ENCODE measurements around the gene CYP2C18. TPM values are rescaled to one million over a fixed set of nuclear protein-coding genes. Genes with fewer than 3 reads are reported as not detected.

The CYP2C18 gene
- polyA plus RNA-seq, 1 donor (not counting 4 experiments of a cell fraction or from before 2014, with no cell fraction given) = 0.28 TPM

DNA sequence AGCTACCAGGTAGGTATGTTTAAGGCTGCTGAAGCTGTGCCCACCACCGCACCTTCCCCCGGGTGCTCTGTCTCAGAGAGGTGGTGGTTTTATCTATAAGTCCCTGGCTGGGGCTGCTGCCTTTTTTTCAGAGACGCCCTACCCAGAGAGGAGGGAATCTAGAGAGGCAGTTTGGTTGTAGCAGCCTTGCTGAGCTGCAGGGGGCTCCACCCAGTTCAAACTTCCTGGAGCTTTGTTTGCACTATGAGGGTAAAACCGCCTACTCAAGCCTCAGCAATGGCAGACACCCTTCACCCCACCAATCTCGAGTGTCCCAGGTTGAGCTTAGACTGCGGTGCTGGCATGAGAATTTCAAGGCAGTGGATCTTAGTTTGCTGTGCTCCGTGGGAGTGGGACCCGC, 43.6 kb upstream of the CYP2C18 start:
- Histone ChIP-seq H3K9me1 (ENCODE audit: control insufficient read depth, extremely low read depth, insufficient read depth, low read length) (no peaks in the 10 kb centered on the region), H3K36me3 (ENCODE audit: control insufficient read depth in 2 of 2, extremely low read depth in 1 of 2, insufficient read depth in 2 of 2, low read length in 2 of 2) (no peaks in the 10 kb centered on the region), H3K4me3 (ENCODE audit: control insufficient read depth in 2 of 3, extremely low read depth in 1 of 3, insufficient read depth in 2 of 3, low read depth in 1 of 3, low read length in 3 of 3) (no peak overlapping the region), H3K9me3 (ENCODE audit: control insufficient read depth, low read depth, low read length) (no peaks in the 10 kb centered on the region), H3K79me2 (ENCODE audit: control insufficient read depth, insufficient read depth, low read length) (no peaks in the 10 kb centered on the region), H3K27me3 (ENCODE audit: control insufficient read depth, extremely low read depth, insufficient read depth, low read length) (no peaks in the 10 kb centered on the region), H3K4me2 (ENCODE audit: control insufficient read depth, extremely low read depth, insufficient read depth, low read depth, low read length) (no peak overlapping the region), H4K20me1 (ENCODE audit: control insufficient read depth, extremely low read depth, insufficient read depth, low read length) (no peaks in the 10 kb centered on the region), H2AFZ (ENCODE audit: control insufficient read depth, low read length) (no peak overlapping the region), H3K27ac (ENCODE audit: control insufficient read depth, insufficient read depth, low read length) (no peak overlapping the region), H3K4me1 (ENCODE audit: control insufficient read depth, extremely low read depth, insufficient read depth, low read length) (no peaks in the 10 kb centered on the region), H3K9ac (ENCODE audit: control insufficient read depth, extremely low read depth, insufficient read depth, low read length) (no peak overlapping the region)
- FAIRE-seq (no peak), DNase-seq (ENCODE audit: low read depth, low spot score) (no peak)
- TF ChIP-seq, protein P1, sequence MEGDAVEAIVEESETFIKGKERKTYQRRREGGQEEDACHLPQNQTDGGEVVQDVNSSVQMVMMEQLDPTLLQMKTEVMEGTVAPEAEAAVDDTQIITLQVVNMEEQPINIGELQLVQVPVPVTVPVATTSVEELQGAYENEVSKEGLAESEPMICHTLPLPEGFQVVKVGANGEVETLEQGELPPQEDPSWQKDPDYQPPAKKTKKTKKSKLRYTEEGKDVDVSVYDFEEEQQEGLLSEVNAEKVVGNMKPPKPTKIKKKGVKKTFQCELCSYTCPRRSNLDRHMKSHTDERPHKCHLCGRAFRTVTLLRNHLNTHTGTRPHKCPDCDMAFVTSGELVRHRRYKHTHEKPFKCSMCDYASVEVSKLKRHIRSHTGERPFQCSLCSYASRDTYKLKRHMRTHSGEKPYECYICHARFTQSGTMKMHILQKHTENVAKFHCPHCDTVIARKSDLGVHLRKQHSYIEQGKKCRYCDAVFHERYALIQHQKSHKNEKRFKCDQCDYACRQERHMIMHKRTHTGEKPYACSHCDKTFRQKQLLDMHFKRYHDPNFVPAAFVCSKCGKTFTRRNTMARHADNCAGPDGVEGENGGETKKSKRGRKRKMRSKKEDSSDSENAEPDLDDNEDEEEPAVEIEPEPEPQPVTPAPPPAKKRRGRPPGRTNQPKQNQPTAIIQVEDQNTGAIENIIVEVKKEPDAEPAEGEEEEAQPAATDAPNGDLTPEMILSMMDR (optimal IDR thresholded peaks at IDR 0.05 in 1 of 3, IDR thresholded peaks at IDR 0.05 in 1 of 3, conservative IDR thresholded peaks at IDR 0.05 in 1 of 3; ENCODE audit: extremely low read depth in 1 of 3, insufficient read depth in 2 of 3, low read length in 3 of 3) = no peak
- no peak for TF ChIP-seq EZH2 (IDR thresholded peaks at IDR 0.05; ENCODE audit: low read length)
- dilution Hi-C loops (cut with MboI; ENCODE audit: extremely low pct_ligation_motif_present, low sequenced_read_pairs) = loop anchor here (25.0 kb wide), 1 partner anchor 497 kb away; no protein-coding TSS in a partner anchor

DNA sequence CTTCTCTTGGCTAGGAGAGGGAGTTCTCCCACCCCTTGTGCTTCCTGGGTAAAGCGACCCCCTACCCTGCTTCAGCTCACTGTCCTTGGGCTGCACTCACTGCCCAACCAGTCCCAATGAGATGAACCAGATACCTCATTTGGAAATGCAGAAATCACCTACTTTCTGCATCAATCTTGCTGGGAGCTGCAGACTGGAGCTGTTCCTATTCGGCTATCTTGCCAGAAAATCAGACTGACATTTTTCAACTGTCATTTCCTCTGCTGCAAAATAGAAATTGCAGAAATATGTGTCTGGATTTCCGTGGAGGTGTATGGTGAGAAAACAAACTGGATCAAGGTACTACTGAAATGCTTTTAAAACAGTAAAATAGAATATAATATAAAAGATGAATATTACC, 43.0 kb upstream of the CYP2C18 start:
- H3K4me1 ChIP-seq (ENCODE audit: control insufficient read depth, extremely low read depth, insufficient read depth, low read length) = no peaks in the 10 kb centered on the region
- no peak overlapping the region for H2AFZ ChIP-seq (ENCODE audit: control insufficient read depth, low read length)
- no peak overlapping the region for H3K4me3 ChIP-seq (ENCODE audit: control insufficient read depth in 2 of 3, extremely low read depth in 1 of 3, insufficient read depth in 2 of 3, low read depth in 1 of 3, low read length in 3 of 3)
- H3K9me1 ChIP-seq (ENCODE audit: control insufficient read depth, extremely low read depth, insufficient read depth, low read length) = no peaks in the 10 kb centered on the region
- no peaks in the 10 kb centered on the region for H3K36me3 ChIP-seq (ENCODE audit: control insufficient read depth in 2 of 2, extremely low read depth in 1 of 2, insufficient read depth in 2 of 2, low read length in 2 of 2)
- no peaks in the 10 kb centered on the region for H4K20me1 ChIP-seq (ENCODE audit: control insufficient read depth, extremely low read depth, insufficient read depth, low read length)
- TF ChIP-seq, protein P1 (optimal IDR thresholded peaks at IDR 0.05 in 1 of 3, IDR thresholded peaks at IDR 0.05 in 1 of 3, conservative IDR thresholded peaks at IDR 0.05 in 1 of 3; ENCODE audit: extremely low read depth in 1 of 3, insufficient read depth in 2 of 3, low read length in 3 of 3) = no peak
- no peak for TF ChIP-seq EZH2 (IDR thresholded peaks at IDR 0.05; ENCODE audit: low read length)
- DNase-seq (ENCODE audit: low read depth, low spot score) = no peak
- no peak overlapping the region for H3K4me2 ChIP-seq (ENCODE audit: control insufficient read depth, extremely low read depth, insufficient read depth, low read depth, low read length)
- FAIRE-seq = no peak
- H3K9ac ChIP-seq (ENCODE audit: control insufficient read depth, extremely low read depth, insufficient read depth, low read length) = no peak overlapping the region
- dilution Hi-C loops (cut with MboI; ENCODE audit: extremely low pct_ligation_motif_present, low sequenced_read_pairs) = loop anchor here (25.0 kb wide), 1 partner anchor 497 kb away; no protein-coding TSS in a partner anchor
- H3K9me3 ChIP-seq (ENCODE audit: control insufficient read depth, low read depth, low read length) = no peaks in the 10 kb centered on the region
- H3K27ac ChIP-seq (ENCODE audit: control insufficient read depth, insufficient read depth, low read length) = no peak overlapping the region
- H3K27me3 ChIP-seq (ENCODE audit: control insufficient read depth, extremely low read depth, insufficient read depth, low read length) = no peaks in the 10 kb centered on the region
- H3K79me2 ChIP-seq (ENCODE audit: control insufficient read depth, insufficient read depth, low read length) = no peaks in the 10 kb centered on the region
